ENCODE measurements around the gene LRRC74A. TPM values are rescaled to one million over a fixed set of nuclear protein-coding genes. Genes with fewer than 3 reads are reported as not detected.

Gene LRRC74A
- total and polyA plus RNA-seq, 10 of the 15 experiments (the other 5 are each of a cell fraction or from before 2014, with no cell fraction given) = not detected

DNA sequence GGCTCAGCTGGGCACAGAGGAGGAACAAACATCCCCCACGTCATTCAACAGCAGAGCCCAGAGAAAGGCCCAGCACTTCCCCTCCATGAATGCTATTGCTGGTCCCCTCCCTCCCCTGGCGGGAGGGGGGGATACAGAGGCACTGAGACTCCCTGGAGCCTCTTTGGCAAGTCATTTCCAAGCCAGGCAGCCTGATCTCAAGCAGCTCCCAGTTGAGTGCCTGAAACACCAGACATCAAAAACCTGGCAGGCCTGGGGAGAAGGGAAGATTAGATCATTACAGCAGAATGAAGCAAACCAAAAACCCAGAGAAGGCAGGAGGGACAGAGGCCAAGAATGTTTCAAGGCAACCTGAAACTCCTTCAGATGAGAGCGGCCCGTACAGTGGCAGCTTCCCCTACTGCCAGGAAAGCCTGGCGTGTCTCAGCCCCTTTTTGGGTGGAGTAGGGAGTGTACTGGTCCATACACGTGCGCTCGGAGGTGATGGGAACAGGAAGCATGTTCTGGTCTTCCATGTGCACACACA, 92.1 kb downstream of the LRRC74A start:
- H3K27me3 ChIP-seq (replicated peaks in 1 of 2; ENCODE audit: control insufficient read depth in 2 of 2, insufficient read depth in 2 of 2, low read length in 1 of 2) = no peaks in the 10 kb centered on the region
- in situ Hi-C loops (cut with MboI) (loop anchor here (10.0 kb wide), 1 partner anchor 146 kb away; no protein-coding TSS in a partner anchor), intact Hi-C loops (cut with micrococcal nuclease; ENCODE audit: unreplicated experiment) (loop anchor here (2.0 kb wide), 1 partner anchor 28 kb away; no protein-coding TSS in a partner anchor)
- no peak for DNase-seq (ENCODE audit: low read depth, low spot score)
- RAD21 ChIA-PET (ENCODE audit: unreplicated experiment) = interaction anchor here (1.0 to 12.8 kb wide), 9 partner anchors 12 to 142 kb away, joined by 4 to 233 read pairs (median 6); partner anchors contain the start of gene IRF2BPL
- BruUV-seq (replicated peaks) = no TSS peak
- TF ChIP-seq SPI1 (IDR thresholded peaks at IDR 0.05; ENCODE audit: borderline replicate concordance, insufficient read depth, low read depth, low read length) = 0 out of 2 replicates have a peak, but pooled peaks have one; percentile 17
- no peak for TF ChIP-seq RAD51 (IDR thresholded peaks at IDR 0.05)
- POLR2A ChIA-PET = interaction anchor here (0.6 to 9.2 kb wide), 9 partner anchors 22 to 135 kb away, joined by 3 to 53 read pairs (median 5); no protein-coding TSS in a partner anchor
- H4K20me1 ChIP-seq (ENCODE audit: control insufficient read depth, insufficient read depth) = no peaks in the 10 kb centered on the region
- ATAC-seq = peak; percentile 16
- H3K27ac ChIP-seq (ENCODE audit: control insufficient read depth, insufficient read depth) = no peak overlapping the region
- H3K9me3 ChIP-seq (replicated peaks; ENCODE audit: control insufficient read depth, insufficient read depth, low read length) = no peaks in the 10 kb centered on the region
- FAIRE-seq = no peak
- no peak overlapping the region for H3K4me3 ChIP-seq
- H3K36me3 ChIP-seq (ENCODE audit: control insufficient read depth in 2 of 2, insufficient read depth in 2 of 2, low read length in 1 of 2) = no peaks in the 10 kb centered on the region
- SMC1A ChIA-PET (ENCODE audit: uncharacterized antibody, unreplicated experiment) = interaction anchor here (1.0 to 12.6 kb wide), 20 partner anchors 10 to 163 kb away, joined by 3 to 233 read pairs (median 7); no protein-coding TSS in a partner anchor
- H2AFZ ChIP-seq (ENCODE audit: control insufficient read depth, low read depth, low read length) = peak overlapping the region; percentile 8; the same call in 1 of the 2 replicates
- peaks cover 9% of the 10 kb centered on the region for H3K4me1 ChIP-seq (ENCODE audit: control insufficient read depth, insufficient read depth, low read length)
- 84% methylated on average over 7 of the region's 8 CpGs for WGBS (ENCODE audit: insufficient coverage, insufficient replicate concordance, low lambda C conversion rate, missing lambda C conversion rate)
- H3K4me2 ChIP-seq (ENCODE audit: control insufficient read depth, insufficient read depth) = no peak overlapping the region
- no peak overlapping the region for H3K9ac ChIP-seq (ENCODE audit: control insufficient read depth, insufficient read depth, low read length)
- H3K79me2 ChIP-seq (ENCODE audit: control insufficient read depth, insufficient read depth, low read length) = no peaks in the 10 kb centered on the region
- CTCF ChIA-PET = interaction anchor here (0.6 to 11.3 kb wide), 15 partner anchors 11 to 152 kb away, joined by 3 to 189 read pairs (median 8); partner anchors contain the start of gene IRF2BPL

DNA sequence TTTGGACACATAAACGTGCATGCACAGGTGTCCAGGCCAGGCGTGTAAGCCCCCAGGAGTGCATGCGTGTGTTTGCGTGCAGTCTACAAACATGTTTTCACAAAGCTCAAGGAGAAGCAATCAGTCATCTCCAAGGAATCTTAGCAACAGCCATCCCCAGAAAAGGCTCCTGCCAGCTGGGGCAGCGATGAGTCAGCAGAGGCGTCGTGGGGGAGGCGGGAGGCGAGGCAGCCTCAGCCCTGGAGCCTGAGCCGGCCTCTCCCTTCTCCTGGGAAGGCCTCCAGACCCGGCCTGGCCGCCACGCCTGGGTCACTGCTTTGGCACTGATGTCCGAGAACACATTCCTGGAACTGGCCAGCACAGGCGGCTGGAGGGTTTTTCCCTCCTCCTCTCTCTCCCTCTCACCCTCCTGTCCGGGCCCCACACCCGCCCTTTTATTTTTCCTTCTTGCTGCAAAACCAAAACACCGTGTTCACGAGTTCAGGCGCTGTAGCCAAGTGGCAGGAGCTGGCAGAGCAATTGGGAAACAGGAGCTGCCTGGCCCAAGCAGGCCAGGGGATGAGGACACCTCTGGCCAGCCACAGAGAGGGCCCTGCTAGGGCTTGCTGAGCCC, 92.7 kb downstream of the LRRC74A start:
- SMC1A ChIA-PET (ENCODE audit: uncharacterized antibody, unreplicated experiment) = interaction anchor here (0.7 to 12.6 kb wide), 18 partner anchors 11 to 163 kb away, joined by 3 to 233 read pairs (median 7); partner anchors contain the start of gene IRF2BPL

More for the DNA sequence above, 92.7 kb downstream of the LRRC74A start:
- Histone ChIP-seq H3K36me3 (ENCODE audit: control insufficient read depth in 2 of 2, insufficient read depth in 2 of 2, low read length in 1 of 2) (no peaks in the 10 kb centered on the region), H4K20me1 (ENCODE audit: control insufficient read depth, insufficient read depth) (no peaks in the 10 kb centered on the region), H3K4me2 (ENCODE audit: control insufficient read depth, insufficient read depth) (no peak overlapping the region), H3K9me3 (replicated peaks; ENCODE audit: control insufficient read depth, insufficient read depth, low read length) (no peaks in the 10 kb centered on the region), H3K9ac (ENCODE audit: control insufficient read depth, insufficient read depth, low read length) (no peak overlapping the region), H3K79me2 (ENCODE audit: control insufficient read depth, insufficient read depth, low read length) (no peaks in the 10 kb centered on the region), H3K4me1 (ENCODE audit: control insufficient read depth, insufficient read depth, low read length) (peaks cover 5% of the 10 kb centered on the region), H3K4me3 (no peak overlapping the region), H2AFZ (ENCODE audit: control insufficient read depth, low read depth, low read length) (no peak overlapping the region), H3K27ac (ENCODE audit: control insufficient read depth, insufficient read depth) (no peak overlapping the region), H3K27me3 (replicated peaks in 1 of 2; ENCODE audit: control insufficient read depth in 2 of 2, insufficient read depth in 2 of 2, low read length in 1 of 2) (no peaks in the 10 kb centered on the region)
- POLR2A ChIA-PET = interaction anchor here (1.2 to 9.2 kb wide), 12 partner anchors 11 to 134 kb away, joined by 3 to 53 read pairs (median 4); no protein-coding TSS in a partner anchor
- intact Hi-C loops (cut with micrococcal nuclease; ENCODE audit: unreplicated experiment) = loop anchor here (2.0 kb wide), 1 partner anchor 28 kb away; no protein-coding TSS in a partner anchor
- ATAC-seq = peak; percentile 11
- no TSS peak for BruUV-seq (replicated peaks)
- in situ Hi-C loops (cut with MboI) = loop anchor here (10.0 kb wide), 1 partner anchor 146 kb away; no protein-coding TSS in a partner anchor
- FAIRE-seq = no peak
- WGBS (ENCODE audit: insufficient coverage, insufficient replicate concordance, low lambda C conversion rate, missing lambda C conversion rate) = 81% methylated on average over 20 of the region's 20 CpGs
- TF ChIP-seq ZNF24 (IDR thresholded peaks at IDR 0.05) = no peak
- TF ChIP-seq CTCF (IDR thresholded peaks at IDR 0.05 in 2 of 3, conservative IDR thresholded peaks at IDR 0.05 in 1 of 3; ENCODE audit: control insufficient read depth in 2 of 3, extremely low read depth in 1 of 3, insufficient read depth in 1 of 3, low read depth in 3 of 3, low read length in 3 of 3) = 0 out of 6 replicates have a peak, but pooled peaks of 1 of the 3 experiments have one; percentile 8
- 0 out of 2 replicates have a peak, but pooled peaks have one; percentile 20 for TF ChIP-seq EED (IDR thresholded peaks at IDR 0.05; ENCODE audit: low read depth)
- peak; percentile 41; the same call in 1 of the 2 replicates for TF ChIP-seq ZBTB33 (IDR thresholded peaks at IDR 0.05)
- TF ChIP-seq RAD21 (IDR thresholded peaks at IDR 0.05; ENCODE audit: insufficient read depth, low read depth, low read length) = peak; percentile 36; the same call in 1 of the 2 replicates
- TF ChIP-seq KAT2A (conservative IDR thresholded peaks at IDR 0.05; ENCODE audit: control insufficient read depth, low read depth, low read length) = no peak
- no peak for TF ChIP-seq STAT1 (conservative IDR thresholded peaks at IDR 0.05)
- TF ChIP-seq DPF2 (IDR thresholded peaks at IDR 0.05) = no peak
- no peak for DNase-seq (ENCODE audit: low read depth, low spot score)
- RAD21 ChIA-PET (ENCODE audit: unreplicated experiment) = interaction anchor here (1.1 to 12.8 kb wide), 14 partner anchors 8 to 178 kb away, joined by 3 to 233 read pairs (median 6); partner anchors contain the start of gene IRF2BPL
- CTCF ChIA-PET = interaction anchor here (0.9 to 11.3 kb wide), 15 partner anchors 9 to 152 kb away, joined by 3 to 189 read pairs (median 6); partner anchors contain the start of gene IRF2BPL
